ENCODE measurements around the gene QSOX1.

QSOX1 gene

DNA sequence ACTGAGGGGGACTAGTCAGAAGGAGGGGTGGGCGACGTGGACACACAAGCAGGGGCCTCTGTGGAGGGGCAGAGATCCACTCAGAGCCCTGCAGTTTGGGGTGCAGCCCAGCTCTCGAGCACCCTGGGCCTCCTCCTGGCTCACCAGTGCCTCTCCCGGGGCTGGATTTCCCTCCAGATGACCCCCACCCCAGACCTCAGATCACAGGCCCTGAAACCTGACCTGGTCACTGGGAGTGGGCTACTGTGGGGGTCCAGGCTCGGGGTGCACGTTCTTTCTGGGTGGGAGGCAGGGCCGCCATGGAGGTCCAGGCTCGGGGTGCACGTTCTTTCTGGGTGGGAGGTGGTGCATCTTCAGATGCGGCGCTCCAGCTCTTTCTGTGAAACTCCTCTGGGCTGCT is 65.1 kb downstream of the QSOX1 start:
- DNase-seq = no peak

GRCh38 chr1:180221462-180221861 is 66.8 kb downstream of the QSOX1 start:
- no peak for DNase-seq

DNA sequence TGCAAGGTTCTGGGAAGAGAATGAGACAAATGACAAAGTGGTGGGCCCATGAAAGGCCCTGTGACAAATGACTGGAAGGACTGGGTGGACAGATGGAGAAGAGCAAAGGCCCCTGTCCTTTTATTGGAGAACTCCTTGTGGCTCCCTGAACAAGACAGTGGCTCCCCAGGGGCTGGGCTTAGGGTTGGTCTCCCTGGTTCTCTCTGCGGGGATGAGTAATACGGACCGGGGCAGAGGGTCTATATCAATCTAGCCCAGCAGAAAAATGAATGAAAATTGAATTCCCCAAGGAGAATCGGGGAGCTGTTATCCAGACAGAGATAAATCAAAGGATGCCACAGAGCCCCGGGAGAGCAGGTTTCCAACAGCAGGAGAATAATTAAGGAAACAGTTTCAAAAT is 70.2 kb downstream of the QSOX1 start:
- no peak for DNase-seq

- DNase-seq = no peak
These were observed 70.7 kb downstream of the QSOX1 start for GRCh38 chr1:180225403-180225802.

- DNase-seq = no peak
These were observed 73.4 kb downstream of the QSOX1 start for GRCh38 chr1:180227861-180228647.

GRCh38 chr1:180228648-180229482 is 74.2 kb downstream of the QSOX1 start:
- DNase-seq = no peak

GRCh38 chr1:180229483-180230415 is 75.1 kb downstream of the QSOX1 start, which contains the start of gene LHX4:
LHX4 (plus strand) TSS chr1:180230264; CDS start chr1:180230530, 266 bp downstream.
- DNase-seq = peak; percentile 16

GRCh38 chr1:180230416-180230790 is 75.7 kb downstream of the QSOX1 start:
- no peak for DNase-seq

GRCh38 chr1:180230791-180231505 is 76.3 kb downstream of the QSOX1 start:
- no peak for DNase-seq

DNA sequence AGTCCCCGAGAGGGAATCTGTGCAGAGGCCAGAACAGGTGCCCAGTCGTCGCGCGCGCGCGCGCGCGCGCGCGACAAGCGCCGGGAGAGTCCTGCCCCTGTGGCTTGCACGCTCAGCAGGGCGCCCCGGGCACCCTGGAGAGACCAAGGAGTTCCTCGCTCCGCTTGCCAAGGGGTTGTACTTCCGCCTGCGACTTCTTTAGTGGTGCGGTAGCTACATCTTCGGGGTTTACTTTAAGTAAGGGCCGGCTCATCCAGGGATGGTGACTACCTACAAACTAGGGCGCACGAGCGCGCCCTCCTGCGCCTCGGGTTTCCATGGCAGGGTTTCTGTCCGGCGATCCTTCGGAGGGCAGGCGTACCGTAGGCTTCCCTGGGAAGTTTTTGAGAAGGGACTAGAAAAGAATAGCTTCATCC is 76.8 kb downstream of the QSOX1 start:
- no peak for DNase-seq

DNA sequence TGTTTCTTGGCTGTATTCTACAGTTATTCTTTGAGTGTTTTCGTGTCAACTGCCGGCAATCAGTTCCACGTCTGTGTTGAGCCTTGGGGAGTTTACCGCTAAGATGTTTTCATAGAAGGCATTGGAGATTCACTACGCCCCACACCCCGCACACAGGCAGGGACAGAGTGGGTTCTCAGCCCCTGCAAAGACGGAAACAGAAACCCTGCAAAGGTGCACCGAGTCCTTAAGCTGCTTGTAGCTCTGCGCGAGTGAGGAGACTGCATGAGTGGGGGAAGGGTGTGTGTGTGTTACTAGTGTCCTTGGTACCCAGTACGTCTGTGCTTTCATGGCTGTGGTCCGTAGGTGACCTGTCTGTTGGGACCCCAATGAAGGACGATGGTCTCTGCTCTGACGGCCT is 77.3 kb downstream of the QSOX1 start:
- DNase-seq = no peak

DNA sequence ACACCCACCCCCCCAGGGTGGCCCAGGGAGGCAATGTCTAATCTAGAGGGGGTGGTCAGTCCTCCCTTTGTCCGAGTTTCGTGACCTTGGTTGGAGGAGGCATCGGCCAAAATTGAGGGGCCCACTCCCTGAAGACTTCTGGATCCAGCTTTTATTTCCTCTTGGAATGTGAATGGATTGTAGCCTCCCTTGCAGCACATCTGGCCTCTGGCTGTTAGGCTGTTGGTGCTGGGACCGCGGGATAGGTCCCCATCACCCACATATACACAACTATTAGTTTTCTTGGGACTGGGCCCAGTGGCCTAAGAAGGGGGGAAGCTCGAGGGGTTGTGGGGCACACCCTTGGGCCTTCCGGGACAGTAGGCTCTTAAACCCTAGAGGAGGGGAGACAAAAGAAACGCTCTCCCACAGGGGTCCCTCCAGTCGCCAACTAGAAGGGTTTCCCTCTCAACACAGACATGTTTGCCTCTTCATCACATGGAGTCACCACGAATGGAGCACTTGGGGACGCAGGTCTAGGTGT is 77.9 kb downstream of the QSOX1 start:
- no peak for DNase-seq

DNA sequence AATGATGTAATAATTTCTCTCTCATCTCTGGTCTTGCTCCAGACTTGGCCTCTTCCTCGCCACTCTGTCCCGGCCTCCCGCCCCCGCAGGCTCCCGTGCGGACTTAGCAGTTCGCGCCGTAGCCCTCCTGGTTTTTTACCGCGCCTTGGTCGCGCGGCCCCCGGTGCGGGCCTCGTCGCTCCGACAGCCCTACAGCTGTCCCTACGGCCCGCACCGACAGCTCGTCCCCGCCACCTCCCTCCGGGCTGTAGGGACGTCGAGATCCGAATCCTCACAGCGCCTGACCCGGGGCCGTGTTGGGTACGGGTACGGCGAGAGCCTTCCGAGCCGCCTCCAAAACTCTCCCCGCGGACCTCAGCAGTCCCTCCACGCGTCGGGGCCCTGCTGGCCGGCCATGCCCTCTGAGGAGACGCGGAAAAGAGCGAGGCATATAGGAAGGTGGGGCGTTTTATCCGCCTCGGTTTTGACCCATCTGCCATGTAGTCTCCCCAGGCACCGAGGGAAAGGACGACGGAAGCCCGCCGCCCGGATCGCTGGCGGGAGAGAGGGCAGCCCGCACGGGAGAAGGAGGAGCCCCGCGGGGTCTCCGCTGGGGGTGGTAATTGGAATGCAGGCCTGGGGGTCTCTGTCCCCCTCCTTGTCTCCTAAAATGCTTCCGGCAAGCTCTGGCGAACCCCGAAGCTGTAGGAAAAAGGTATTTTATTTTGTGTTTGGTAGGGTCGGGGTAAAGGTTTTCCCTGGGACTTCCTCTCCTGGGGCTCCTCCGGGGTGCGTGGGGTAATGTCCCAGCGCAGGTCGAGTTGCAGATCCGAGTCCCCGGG is 78.7 kb downstream of the QSOX1 start:
- no peak for DNase-seq

DNA sequence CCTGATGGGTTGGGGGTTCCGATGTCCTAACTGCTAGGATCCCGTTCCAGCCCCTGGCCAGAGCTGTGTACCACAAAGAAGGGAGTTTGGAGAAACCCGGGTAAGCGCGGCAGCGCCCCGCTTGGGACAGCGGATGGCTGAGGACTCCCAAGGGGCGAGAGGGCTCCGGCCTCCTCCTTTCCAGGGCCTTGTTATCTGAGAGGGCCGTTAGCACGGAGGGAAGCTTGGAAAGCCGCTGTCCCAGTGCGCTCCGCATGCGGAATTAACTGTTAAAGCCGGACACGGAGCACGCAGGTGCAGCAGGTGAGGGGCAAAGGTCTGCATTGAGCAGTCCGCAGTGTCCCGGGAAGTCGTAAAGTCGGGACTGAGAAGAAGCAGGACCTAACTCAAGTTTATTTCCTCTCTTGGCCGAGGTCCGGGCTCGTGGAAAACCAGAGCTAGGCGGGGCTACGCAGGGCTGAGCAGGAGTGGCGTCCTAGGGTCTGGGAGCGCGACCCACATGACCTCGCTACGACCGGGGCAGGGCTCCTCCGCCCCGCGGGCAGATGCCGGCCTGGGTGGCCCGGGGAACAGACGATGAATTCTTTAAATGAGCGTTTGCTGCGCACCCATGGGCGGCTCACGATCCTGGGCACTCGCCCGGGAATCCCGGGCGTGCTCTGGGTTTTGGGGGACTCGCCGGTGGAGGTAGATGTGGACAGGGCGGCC is 79.9 kb downstream of the QSOX1 start:
- DNase-seq = no peak

- DNase-seq = no peak
These were observed 80.4 kb downstream of the QSOX1 start for GRCh38 chr1:180235077-180235501.

DNA sequence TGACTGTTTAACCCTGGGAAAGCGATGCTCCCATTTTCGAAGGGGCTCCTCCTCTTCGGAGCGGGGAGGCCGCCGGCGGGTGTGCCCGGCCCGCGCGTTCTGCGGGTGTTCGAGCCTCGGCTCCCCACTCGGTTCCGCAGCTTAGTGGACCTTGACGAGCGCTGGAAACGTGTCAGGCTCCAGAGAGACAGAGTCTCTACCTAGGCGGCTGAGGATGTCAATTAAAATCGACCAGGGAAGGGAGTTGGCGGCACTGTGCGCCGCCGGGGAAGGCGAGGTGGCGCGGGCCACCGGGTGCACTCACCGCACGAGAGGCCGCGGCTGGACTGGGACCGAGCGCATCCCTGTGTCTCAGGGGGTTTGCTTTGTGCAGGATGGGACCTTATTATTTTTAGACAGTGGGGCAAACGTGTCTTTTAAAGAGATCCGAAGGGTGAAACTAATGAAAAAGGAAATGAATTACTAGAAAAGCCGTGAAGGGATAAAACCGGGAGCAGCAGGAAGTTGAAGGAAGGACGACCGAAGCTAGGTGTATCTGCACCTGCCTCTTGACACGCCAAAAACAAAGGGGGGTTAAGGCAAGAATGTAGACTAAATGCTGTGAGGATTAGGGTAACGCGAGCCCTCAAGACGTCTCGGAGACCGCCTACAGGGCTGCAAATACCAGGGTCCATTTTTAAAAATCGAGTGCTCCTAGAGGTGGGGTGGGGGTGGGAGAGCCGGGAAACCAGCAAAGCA is 81.0 kb downstream of the QSOX1 start:
- DNase-seq = no peak

- no peak for DNase-seq
These were observed 82.2 kb downstream of the QSOX1 start for GRCh38 chr1:180236698-180237509.

GRCh38 chr1:180237869-180238476 is 83.3 kb downstream of the QSOX1 start:
- no peak for DNase-seq
